Activated CD8-positive, alpha-beta memory T cell treated with anti-CD3 and anti-CD28 coated beads, Interleukin-2, amount 50 U/mL, for 48 hours (primary cell): ENCODE data around the gene RRP1B.
"Not testable (repeated sequence)": the region's sequence is repeated elsewhere in the genome, so short reads cannot be mapped to it uniquely, and the experiment has no call there.

Source experiments
- DNase-seq: peaks from one replicate; pipeline ENCODE4 v3.0.0-alpha.2; 2020

RRP1B gene

DNA sequence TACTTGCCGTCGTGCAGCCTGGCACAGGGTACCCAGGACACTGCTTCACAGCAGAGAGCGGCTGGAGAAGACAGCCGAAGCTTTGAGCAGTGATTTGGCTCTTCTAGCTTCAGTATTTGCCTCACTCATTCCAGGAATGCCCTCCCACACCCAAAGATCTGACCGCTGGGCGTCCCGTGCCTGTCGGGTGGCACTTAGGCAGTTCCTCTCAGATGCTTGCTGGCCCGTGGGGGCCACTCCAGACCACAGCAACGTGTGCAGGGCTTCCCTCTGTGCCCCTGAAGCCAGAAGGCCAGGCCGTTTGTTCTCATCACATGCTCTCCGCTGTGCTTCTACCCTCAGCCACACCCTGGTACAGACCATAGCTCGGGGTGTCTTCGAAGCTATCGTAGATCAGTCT lies 17.0 kb downstream of the RRP1B start:
- no peak for DNase-seq

DNA sequence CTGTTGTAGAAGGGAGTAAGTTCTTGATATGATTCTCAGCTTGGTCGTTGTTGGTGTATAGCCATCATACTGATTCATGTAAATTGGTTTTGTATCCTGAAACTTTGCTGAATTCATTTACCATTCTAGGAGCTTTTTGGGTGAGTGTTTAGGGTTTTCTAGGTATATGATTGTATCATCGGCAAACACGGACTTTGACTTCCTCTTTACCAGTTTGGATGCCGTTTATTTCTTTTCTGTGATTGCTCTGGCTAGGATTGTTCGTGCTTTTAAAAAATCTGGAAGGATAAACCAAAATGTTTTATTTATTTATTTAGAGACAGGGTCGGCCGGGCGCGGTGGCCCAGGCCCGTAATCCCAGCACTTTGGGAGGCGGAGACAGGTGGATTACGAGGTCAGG lies 20.6 kb downstream of the RRP1B start:
- DNase-seq, result no peak

GRCh38 chr21:43680421-43680820 lies 21.1 kb downstream of the RRP1B start:
- DNase-seq, result not testable (repeated sequence)

GRCh38 chr21:43681650-43682049 lies 22.3 kb downstream of the RRP1B start:
- no peak for DNase-seq

DNA sequence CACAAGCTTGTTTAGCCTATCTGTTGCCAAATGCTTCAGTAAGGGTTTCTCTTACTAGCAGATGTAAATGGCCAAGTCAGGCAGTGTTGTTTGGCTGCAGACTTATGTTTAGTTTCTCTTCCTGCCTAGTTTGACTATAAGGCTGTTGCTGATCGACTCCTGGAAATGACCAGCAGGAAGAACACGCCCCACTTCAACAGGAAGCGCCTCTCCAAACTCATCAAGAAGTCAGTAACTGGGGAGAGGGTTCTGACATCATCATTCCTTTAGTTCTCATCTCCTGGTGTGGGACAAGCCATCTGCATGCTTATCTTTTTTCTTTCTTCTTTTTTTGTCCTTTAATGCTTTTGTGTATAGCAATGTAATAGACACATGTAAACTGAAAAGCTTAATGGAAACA lies 25.1 kb downstream of the RRP1B start:
- no peak for DNase-seq

DNA sequence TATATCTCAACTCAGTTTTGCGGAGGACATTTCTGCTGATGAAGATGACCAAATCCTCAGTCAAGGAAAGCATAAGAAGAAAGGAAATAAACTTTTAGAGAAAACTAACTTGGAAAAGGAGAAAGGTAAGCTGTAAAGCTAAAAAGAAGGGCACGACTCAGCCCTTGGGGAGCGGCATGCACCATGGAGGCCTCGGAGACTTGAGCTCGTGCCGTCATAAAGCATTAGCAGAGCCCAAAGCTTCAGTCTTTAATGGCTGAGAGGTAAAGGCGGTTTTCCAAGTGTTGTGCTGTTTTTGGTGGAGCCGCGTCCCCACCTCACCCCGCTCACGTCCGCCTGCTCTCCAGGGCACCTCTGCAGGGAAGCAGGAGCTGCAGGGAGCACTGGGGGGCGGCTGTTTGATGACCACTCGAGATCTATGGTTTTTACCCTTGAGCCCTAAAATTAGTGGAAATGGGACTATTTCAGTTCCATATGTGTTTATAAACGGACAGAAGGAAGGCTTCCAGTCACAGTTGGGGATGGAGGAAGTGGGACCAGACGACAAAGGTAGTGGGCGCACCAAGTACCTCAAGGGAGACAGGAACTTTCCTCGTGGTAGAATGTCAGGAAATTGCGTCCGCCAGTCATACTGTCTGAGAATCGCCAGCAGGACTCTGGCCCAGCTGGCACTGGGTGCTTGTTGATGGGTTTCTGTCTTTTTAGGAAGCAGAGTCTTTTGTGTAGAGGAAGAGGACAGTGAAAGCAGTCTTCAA lies 27.6 kb downstream of the RRP1B start:
- no peak for DNase-seq

DNA sequence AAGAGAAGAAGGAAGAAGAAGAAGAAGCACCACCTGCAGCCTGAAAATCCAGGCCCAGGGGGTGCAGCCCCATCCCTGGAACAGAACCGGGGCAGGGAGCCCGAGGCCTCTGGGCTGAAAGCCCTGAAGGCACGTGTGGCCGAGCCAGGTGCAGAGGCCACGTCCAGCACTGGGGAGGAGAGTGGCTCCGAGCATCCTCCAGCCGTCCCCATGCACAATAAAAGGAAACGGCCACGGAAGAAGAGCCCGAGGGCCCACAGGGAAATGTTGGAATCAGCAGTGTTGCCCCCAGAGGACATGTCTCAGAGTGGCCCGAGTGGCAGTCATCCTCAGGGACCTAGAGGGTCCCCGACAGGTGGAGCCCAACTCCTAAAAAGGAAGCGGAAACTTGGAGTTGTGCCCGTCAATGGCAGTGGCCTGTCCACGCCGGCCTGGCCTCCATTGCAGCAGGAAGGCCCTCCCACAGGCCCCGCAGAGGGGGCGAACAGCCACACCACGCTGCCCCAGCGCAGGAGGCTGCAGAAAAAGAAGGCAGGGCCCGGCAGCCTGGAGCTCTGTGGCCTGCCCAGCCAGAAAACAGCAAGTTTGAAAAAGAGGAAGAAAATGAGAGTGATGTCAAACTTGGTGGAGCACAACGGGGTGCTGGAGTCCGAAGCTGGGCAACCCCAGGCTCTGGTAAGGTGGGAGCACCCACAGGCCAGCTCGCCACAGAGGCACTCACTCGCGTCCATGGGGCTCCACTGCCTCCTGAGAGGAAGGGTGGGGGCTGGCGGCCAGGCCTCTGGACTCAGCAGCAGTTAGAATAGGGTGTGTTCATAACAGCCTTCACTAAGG lies 28.4 kb downstream of the RRP1B start:
- no peak for DNase-seq

DNA sequence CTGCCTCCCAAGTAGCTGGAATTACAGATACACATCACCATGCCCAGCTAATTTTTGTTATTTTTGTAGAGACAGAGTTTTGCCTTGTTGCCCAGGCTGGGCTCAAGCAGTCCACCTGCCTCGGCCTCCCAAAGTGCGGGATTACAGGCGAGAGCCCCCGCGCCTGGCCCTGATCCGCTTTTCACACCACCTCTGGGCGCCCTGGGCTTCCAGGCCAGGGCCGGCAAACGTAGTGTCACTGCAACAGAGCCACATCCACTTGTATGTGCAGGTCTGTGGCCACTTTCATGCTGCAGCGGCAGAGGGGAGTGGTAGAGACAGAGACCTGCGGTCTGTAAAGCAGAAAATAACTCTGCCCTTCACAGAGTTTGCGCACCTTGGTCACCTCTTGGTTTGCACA lies 29.5 kb downstream of the RRP1B start:
- no peak for DNase-seq

- no peak for DNase-seq
These were observed 30.4 kb downstream of the RRP1B start for GRCh38 chr21:43689556-43690337.

DNA sequence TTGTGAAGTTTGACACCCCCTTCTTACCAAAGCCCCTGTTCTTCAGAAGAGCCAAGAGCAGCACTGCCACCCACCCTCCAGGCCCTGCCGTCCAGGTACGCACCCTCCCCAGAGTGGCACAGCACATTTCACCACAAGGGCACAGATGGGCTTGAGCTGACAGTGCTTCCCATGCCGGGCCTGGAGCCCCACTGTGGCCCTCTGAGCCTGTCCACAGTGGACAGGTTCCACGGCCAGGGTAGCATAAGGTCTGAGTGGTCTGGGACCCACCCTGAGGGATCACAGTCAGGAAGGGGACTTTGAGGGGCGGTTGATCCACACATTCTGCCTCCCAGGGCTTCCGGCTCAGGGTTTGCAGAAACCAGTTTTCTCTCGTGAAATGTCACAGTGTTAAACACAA lies 31.0 kb downstream of the RRP1B start:
- no peak for DNase-seq

- no peak for DNase-seq
These were observed 31.9 kb downstream of the RRP1B start for GRCh38 chr21:43691086-43691795.

DNA sequence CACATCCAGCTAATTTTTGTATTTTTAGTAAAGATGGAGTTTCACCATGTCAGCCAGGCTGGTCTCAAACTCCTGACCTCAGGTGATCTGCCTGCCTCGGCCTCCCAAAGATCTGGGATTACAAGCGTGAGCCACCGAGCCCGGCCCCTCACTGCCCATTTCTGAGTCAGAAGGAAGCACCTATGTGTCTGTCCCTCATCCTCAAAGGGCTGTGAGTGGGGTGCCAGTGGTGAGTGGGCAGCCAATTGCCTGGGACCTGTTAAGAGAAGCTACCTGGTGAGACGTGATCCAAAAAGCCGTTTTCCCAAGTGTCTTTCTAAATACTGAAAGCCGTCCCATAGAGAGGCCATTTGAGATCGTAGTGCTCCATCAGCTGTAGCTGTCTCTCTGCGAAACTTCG lies 32.4 kb downstream of the RRP1B start:
- no peak for DNase-seq

DNA sequence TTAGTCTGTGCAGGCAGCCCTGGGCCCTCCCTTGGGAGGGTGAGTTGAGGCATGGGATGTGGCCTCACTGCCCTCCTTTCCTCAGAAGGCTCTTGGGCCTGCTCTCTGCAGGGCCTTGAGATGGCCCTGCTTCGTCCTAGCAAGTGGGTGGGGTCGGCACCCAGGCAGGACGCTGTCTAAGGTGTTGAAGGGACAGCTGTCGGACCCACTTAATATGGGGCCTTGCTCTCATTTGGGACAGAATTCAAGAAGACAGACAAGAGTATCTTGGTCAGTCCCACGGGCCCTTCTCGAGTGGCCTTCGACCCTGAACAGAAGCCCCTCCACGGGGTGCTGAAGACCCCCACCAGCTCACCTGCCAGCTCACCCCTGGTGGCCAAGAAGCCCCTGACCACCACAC lies 33.6 kb downstream of the RRP1B start:
- DNase-seq, result no peak

- no peak for DNase-seq
These were observed 34.6 kb downstream of the RRP1B start for GRCh38 chr21:43693981-43694380.

- DNase-seq, result no peak
These were observed 35.2 kb downstream of the RRP1B start for GRCh38 chr21:43694437-43695079.

DNA sequence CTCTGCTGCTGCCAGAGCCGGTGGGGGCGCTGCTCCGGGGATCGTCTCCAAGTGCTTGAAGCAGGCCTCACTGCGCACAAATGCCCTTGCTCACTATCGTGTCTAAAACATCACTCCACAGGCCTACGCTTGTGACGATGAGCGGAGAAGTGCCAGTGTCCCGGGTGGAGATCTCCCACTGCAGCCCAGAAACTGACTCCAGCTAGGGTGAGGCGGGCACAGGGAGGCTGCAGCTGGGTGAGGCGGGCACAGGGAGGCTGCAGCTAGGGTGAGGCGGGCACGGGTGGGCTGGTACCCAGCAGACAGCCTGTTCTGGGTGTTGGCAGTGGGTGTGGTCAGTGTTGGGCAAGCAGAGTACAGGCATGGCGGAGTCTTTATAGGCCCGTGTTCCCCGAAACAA lies 36.9 kb downstream of the RRP1B start:
- DNase-seq, result no peak

GRCh38 chr21:43697758-43698643 lies 38.6 kb downstream of the RRP1B start:
- DNase-seq, result no peak

GRCh38 chr21:43699492-43699777 lies 40.1 kb downstream of the RRP1B start:
- DNase-seq, result not testable (repeated sequence)

DNA sequence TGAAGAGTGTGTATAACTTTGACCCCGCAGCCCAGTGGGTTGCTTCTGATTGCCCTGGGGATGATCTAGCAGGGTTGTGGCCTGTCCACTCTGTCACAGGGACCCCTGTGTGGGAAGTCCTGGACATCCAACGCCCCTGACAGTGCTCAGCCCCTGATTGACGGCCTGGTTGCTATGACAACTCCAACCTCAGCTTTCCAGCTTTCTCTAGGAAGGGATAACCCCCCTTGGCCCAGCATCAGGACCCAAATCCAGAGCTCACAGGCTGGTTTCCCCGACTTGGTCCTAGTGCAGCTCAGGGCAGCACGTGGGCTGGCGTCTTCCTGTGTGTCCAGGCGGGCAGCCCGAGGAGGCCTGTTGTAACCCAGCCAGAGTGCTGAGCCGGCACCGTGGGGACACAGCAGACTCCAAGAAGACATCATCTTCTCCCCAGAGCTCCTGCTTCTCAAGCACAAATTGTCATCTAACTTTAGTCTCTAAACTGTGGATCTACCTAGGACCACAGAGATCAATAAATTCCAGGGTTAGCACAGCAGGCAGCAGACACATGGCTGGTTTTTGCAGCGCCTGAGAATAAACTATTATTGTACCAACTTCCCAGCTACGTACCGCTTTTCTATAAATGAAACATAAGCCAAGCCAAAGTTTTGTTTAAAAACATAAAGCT lies 40.7 kb downstream of the RRP1B start:
- DNase-seq, result no peak

- no peak for DNase-seq
These were observed 42.8 kb downstream of the RRP1B start for GRCh38 chr21:43701936-43702784.
